22Rv1 (cell line): ENCODE data around the gene ARL14.
"Not testable (repeated sequence)": the region's sequence is repeated elsewhere in the genome, so short reads cannot be mapped to it uniquely, and the experiment has no call there.

Experiments
- H3K27ac ChIP-seq: fragments of 450-650 bp; 2 replicates; pipeline ENCODE4 v1.5.1; 2017
- CTCF ChIP-seq: fragments of 450-650 bp; IDR thresholded peaks from 2 replicates; pipeline ENCODE4 v1.5.1; 2017; ENCODE audit warnings: mild to moderate bottlenecking
- ZFX ChIP-seq: fragments of 450-650 bp; IDR thresholded peaks from 2 replicates; pipeline ENCODE4 v1.6.1; 2017; ENCODE audit warnings: antibody characterized with exemption, borderline replicate concordance

Gene ARL14

GRCh38 chr3:160698599-160699195, 21.7 kb downstream of the ARL14 start:
- TF ChIP-seq CTCF (no peak), ZFX (no peak)
- H3K27ac ChIP-seq = no peak overlapping the region

GRCh38 chr3:160701490-160701889, 24.5 kb downstream of the ARL14 start:
- no peak overlapping the region for H3K27ac ChIP-seq
- TF ChIP-seq ZFX (no peak), CTCF (no peak)

- no peak overlapping the region for H3K27ac ChIP-seq
- TF ChIP-seq CTCF (no peak), ZFX (no peak)
These were observed 25.3 kb downstream of the ARL14 start for GRCh38 chr3:160702290-160702689.

GRCh38 chr3:160703974-160704373, 27.0 kb downstream of the ARL14 start:
- no peak for TF ChIP-seq CTCF
- TF ChIP-seq ZFX = no peak
- no peak overlapping the region for H3K27ac ChIP-seq

- no peak for TF ChIP-seq ZFX
- peak; percentile 72 for TF ChIP-seq CTCF
- no peak overlapping the region for H3K27ac ChIP-seq
These were observed 30.3 kb downstream of the ARL14 start for GRCh38 chr3:160707187-160707794.

GRCh38 chr3:160709477-160710182, 32.7 kb downstream of the ARL14 start:
- TF ChIP-seq CTCF (no peak), ZFX (no peak)
- no peak overlapping the region for H3K27ac ChIP-seq

- not testable (repeated sequence) for H3K27ac ChIP-seq
These were observed 36.2 kb downstream of the ARL14 start for GRCh38 chr3:160713144-160713543.

- no peak overlapping the region for H3K27ac ChIP-seq
- no peak for TF ChIP-seq ZFX
- TF ChIP-seq CTCF = no peak
These were observed 42.8 kb downstream of the ARL14 start for GRCh38 chr3:160719710-160720109.
